Measurements from ENCODE around the gene TBC1D9B.

DNA sequence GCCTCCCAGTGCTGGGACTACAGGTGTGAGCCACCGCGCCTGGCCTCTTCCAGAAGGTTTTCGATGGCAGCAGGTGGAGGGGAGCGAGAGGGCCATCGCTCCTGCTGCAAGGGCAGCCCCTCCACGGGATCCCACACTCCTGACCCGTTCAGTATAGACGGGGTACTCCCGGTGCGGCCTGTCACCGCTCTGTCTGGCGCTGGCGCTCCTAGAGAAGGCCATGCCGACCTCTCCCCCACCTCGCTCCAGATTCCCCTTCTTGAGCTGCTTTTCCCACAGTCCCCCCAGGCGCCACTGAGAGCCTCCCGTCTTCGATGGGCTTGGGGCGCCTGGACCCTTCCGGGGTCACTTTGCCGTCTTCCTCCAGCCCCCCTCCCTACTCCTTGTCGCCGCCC lies 91.3 kb downstream of the TBC1D9B start:
- TF ChIP-seq CTCF (conservative IDR thresholded peaks at IDR 0.05; ENCODE audit: low read depth, low read length) = no peak
- no peak for TF ChIP-seq EZH2 (IDR thresholded peaks at IDR 0.05; ENCODE audit: low read length, unreplicated experiment)
